ENCODE measurements around the gene VMP1.
A peak's percentile ranks its signal among the peaks of the same experiment; 100 is the strongest.
"Not testable (repeated sequence)": the region's sequence is repeated elsewhere in the genome, so short reads cannot be mapped to it uniquely, and the experiment has no call there.

VMP1 gene

GRCh38 chr17:59806322-59806721 lies 98.9 kb downstream of the VMP1 start:
- not testable (repeated sequence) for DNase-seq (ENCODE audit: low read depth in 1 of 2, low spot score in 1 of 2)

- no peak for DNase-seq (ENCODE audit: low read depth in 1 of 2, low spot score in 1 of 2)
Observed at GRCh38 chr17:59807892-59808509, 100.5 kb downstream of the VMP1 start.

GRCh38 chr17:59810894-59811153 lies 103.4 kb downstream of the VMP1 start:
- DNase-seq (ENCODE audit: low read depth in 1 of 2, low spot score in 1 of 2), result no peak

GRCh38 chr17:59811209-59811608 lies 103.8 kb downstream of the VMP1 start:
- DNase-seq (ENCODE audit: low read depth in 1 of 2, low spot score in 1 of 2), result no peak

- no peak for DNase-seq (ENCODE audit: low read depth in 1 of 2, low spot score in 1 of 2)
Observed at GRCh38 chr17:59812139-59812538, 104.7 kb downstream of the VMP1 start.

- DNase-seq (ENCODE audit: low read depth in 1 of 2, low spot score in 1 of 2), result no peak
Observed at GRCh38 chr17:59814276-59814675, 106.8 kb downstream of the VMP1 start.

GRCh38 chr17:59814685-59815084 lies 107.2 kb downstream of the VMP1 start:
- DNase-seq (ENCODE audit: low read depth in 1 of 2, low spot score in 1 of 2), result no peak

GRCh38 chr17:59815965-59816364 lies 108.5 kb downstream of the VMP1 start:
- DNase-seq (ENCODE audit: low read depth in 1 of 2, low spot score in 1 of 2), result no peak

GRCh38 chr17:59825533-59826322 lies 118.3 kb downstream of the VMP1 start:
- DNase-seq (ENCODE audit: low read depth in 1 of 2, low spot score in 1 of 2), result no peak

- no peak for DNase-seq (ENCODE audit: low read depth in 1 of 2, low spot score in 1 of 2)
Observed at GRCh38 chr17:59826706-59827453, 119.4 kb downstream of the VMP1 start.

- no peak for DNase-seq (ENCODE audit: low read depth in 1 of 2, low spot score in 1 of 2)
Observed at GRCh38 chr17:59827721-59828477, 120.4 kb downstream of the VMP1 start.

- DNase-seq (ENCODE audit: low read depth in 1 of 2, low spot score in 1 of 2), result no peak
Observed at GRCh38 chr17:59828478-59828760, 121.0 kb downstream of the VMP1 start.

GRCh38 chr17:59828819-59829216 lies 121.4 kb downstream of the VMP1 start:
- DNase-seq (ENCODE audit: low read depth in 1 of 2, low spot score in 1 of 2), result not testable (repeated sequence)

- DNase-seq (ENCODE audit: low read depth in 1 of 2, low spot score in 1 of 2), result no peak
Observed at GRCh38 chr17:59829217-59830006, 122.0 kb downstream of the VMP1 start.

GRCh38 chr17:59830007-59830630 lies 122.7 kb downstream of the VMP1 start:
- no peak for DNase-seq (ENCODE audit: low read depth in 1 of 2, low spot score in 1 of 2)

- no peak for DNase-seq (ENCODE audit: low read depth in 1 of 2, low spot score in 1 of 2)
Observed at GRCh38 chr17:59830846-59831486, 123.5 kb downstream of the VMP1 start.

GRCh38 chr17:59832883-59833379 lies 125.5 kb downstream of the VMP1 start:
- DNase-seq (ENCODE audit: low read depth in 1 of 2, low spot score in 1 of 2), result no peak

GRCh38 chr17:59837308-59838051 lies 130.0 kb downstream of the VMP1 start:
- peak in 1 of 2 donors; percentile 53 for DNase-seq (ENCODE audit: low read depth in 1 of 2, low spot score in 1 of 2)

Measured in activated T-helper 1 cell treated with anti-CD3 and anti-CD28 coated beads, Interleukin-2, amount 50 U/mL, for 16 hours (primary cell).